SIG-M5 (cell line): ENCODE measurements around the gene SMC1B.
"Not testable (repeated sequence)": the region's sequence is repeated elsewhere in the genome, so short reads cannot be mapped to it uniquely, and the experiment has no call there.

Source experiments
- DNase-seq: peaks from one replicate; lab custom pipeline; 2025; lab: John Stamatoyannopoulos, UW

Gene SMC1B

DNA sequence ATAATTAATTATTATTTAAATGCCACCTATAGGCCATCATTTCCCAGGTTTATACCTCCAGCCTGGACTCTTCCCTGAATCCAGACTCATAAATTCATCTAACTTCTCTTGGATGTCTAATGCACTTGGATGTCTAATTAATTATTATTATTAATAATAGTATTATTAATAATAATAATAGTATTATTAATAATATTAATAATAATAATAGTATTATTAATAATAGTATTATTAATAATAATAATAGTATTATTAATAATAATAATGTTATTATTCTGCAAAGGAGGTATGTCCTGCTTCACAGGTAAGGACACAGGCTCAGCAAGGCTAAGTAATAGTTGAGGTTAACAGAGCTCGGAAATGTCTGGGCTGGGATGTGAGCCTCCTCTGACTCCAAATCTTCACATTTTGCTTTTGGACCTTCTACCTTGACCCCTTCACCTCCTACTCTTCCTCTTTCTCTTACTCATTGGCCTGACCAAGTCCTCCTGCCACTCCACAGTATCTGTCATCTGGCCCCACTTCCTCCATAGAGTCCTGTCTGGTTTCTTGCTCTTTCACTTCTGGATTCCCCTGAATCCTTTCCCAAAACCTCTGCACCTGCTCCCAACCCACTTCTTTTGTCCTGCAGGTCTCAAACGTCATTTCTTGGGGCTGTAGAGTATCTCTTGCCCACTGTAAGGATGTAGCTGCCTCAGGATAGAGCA lies 8.1 kb upstream of the SMC1B start:
- DNase-seq, result no peak

DNA sequence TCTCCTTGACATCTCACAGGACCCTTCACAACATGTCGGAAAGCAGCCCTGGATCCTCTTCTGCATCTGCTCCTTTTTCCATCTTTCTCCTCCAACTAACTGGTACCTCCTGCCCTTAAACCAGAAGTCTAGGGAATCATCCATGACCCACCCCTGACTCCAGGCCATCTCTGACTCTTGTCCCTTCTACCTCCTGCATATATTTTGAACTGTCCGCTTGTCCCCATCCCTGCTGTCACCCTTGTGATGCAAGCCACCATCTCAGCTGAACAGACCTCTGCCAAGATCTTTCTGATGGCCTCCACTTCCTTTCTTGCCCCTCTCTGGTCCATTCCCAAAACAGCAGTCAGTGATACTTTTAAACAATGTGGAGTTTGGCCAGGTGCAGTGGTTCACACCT lies 7.1 kb upstream of the SMC1B start:
- no peak for DNase-seq

DNA sequence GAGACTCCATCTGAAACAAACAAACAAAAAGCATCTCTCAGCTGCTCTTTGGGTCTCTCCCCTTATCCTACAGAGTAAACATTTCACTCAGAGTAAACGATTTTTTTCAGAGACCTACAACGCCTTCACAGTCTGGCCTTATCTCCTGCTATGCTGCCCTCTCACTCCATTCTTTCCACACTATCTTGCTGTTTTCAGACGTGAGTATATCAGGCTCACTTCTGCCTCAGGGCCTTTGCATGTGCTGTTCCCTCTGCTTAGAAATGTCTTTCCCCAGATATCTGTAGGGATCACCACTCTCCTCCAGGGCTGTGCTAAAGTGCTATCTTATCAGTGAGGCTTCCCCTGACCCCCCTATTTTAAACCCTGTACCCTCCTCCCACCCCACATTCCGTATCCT lies 6.6 kb upstream of the SMC1B start:
- no peak for DNase-seq

DNA sequence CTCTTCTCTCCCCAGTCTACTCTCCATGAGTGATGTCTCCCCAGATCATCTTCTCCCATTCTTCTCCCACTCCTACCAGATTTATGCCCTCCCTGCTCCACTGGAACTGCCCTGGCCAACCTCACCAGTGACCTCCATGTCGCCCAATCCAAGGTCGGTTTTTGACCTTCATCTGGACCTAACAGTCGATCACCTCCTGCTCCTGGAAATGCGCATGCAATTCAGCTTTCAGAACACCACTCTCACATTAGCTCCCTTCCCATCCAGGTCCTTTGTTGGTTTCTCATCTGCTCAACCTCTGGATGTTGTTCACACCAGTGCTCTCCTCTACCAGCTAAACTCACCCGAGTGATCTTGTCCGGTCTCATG lies 5.4 kb upstream of the SMC1B start:
- DNase-seq, result no peak

DNA sequence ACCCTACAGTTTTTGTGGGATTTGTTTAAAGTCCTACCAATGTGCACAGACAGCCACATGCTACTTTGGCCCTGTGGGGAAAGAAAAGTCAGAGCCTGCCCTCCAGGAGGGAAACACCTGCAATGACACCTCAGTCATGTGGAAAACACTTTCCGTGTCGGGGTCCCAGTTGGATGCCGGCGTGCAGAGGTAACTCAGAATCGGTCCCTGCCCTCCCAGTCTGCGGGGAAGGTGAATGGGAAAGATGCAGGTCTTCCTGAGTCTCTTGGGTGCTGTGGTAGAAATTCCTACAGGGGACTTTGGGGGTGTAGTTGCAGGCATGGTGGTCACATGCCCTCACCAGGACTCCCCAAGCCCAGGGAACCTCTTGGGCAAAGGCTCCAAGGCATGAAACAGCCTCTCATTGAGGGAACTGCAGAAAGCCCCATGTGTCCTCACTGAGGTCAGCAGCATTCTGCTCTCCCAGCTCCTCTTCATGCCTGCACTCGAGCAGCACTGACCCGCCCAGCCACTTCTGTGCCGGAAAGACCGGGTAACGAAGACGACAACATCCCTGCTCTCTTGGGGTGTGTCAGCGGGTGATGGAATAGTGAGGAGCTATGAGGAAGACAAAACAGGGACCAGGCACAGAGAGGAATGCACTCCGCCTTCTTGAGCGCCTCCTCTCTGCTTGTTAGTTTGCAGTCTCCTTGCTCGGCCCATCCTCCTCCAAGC lies 4.8 kb upstream of the SMC1B start:
- DNase-seq, result no peak

DNA sequence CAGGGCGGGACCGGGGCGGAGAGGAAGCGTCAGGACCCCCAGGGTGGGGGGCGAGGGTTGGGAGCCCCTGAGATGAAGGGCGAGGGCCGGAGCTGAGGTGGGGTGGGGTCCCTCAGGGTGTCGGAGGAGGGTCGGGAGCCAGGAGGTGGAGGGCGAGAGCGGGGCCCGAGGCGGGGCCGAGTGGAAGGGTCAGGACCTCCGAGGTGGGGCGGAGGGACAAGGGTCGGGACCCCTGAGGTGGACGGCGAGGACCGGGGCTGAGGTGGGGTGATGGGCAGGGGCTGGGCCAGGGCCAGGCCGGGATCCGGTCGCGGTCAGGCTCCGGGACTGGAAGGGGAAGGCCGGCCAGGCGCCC lies 409 bp downstream of the SMC1B start:
- no peak for DNase-seq

DNA sequence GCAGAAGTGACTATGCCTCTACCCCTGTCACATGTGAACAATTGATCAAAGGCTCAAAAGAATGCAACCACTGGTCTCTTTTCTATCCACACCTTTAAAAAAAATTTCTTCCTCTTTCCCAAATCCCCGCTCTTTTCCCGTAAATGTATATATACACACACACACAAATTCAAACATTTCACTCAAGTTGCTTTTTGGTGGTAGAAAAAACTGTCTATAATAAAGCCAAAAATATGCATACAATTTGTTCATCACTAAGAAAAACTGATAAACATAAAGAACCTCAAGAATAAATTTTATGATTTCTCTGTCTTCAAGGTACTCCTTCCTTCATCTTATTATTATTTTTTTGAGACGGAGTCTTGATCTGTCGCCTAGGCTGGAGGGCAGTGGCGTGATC lies 5.6 kb downstream of the SMC1B start:
- no peak for DNase-seq

DNA sequence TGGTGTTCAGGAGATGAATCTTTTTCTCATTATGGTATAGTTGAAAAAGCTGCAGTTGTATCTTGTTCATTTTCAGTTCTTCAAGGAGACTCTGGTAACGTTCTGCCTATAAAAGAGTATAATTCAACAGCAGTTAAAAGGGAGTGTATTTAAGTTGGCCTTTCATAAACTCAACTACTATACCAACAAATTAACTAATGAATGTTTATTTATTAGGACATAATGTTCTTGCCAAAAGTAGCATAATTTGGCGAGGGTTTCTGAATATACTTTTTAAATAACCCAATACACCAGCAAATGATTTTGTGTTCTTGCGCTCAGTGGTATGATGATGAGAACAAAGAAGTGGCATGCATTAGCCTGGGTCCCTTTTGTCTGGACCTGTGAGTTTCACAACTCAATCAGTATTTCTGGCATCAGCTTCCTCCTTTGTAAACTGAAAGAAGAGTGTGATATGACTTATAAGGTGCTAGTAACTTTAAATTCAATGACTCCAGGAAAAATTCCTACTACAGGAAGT lies 10.9 kb downstream of the SMC1B start:
- no peak for DNase-seq

DNA sequence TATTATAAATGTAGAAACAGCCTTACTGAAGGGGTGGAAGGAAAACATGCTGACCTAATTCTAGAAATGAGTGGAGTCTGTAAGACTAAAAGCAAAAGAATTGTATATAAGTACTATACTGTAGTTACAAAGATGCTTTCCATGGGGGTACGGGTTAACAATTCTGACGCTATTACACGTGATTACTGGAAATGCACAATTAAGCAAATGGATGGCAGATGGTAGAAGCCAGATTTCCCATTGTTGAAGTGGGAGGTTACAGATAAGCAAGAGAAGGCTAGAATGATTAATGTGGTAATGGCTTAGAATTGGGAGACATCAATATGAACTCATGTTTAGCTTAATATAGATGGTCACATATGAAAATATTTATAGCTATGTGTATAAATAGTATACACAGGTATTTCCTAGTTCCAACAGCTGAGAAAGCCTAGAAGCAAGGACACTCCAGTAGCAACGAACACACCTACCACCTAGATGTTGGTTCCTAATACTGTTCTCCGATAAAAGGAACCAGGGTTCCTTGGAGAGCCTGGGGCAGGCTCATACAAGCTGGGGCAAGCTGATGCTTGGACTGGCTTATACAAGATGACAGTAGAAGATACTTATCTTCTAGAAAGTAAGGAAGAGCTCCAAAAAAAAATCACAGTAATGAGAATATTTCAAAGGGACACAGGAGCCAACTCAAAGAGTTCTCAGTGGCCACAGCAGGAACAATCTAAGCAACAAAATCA lies 13.5 kb downstream of the SMC1B start:
- DNase-seq, result no peak

DNA sequence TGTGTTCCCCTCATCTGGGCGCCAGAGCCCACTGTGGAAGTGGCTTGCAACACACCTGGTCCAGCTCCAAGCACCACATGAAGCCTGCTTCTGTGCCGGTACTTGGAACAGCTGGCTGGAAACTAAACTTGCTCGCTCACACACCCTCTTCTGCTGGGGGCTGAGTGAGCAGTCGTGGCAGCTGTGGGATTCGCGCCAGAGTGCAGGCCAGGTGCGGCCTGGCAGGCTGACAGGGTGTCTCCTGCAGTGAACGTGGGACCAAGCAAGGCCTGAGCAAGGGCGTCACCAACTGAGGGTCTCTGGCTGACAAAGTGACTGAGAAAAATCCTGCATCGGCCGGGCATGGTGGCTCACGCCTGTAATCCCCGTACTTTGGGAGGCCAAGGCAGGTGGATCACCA lies 15.2 kb downstream of the SMC1B start:
- DNase-seq, result no peak

DNA sequence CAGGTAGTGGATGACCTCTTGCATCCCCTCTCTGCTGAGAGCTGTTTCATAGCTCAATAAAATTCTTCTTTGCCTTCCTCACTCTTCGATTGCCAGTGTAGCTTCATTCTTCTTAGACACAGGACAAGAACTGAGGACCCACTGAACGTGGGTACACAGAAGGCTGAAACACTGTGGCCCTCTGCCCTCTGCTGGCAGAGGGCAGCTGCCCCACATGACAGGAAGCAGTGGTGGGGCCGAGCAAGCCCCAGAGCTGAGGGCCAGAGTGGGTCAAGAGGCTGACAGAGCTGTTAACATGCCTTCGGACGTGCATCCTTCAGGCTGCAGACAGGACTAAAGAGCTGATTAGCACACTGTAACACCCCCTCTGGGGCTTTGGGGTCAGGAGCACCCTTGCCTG lies 15.6 kb downstream of the SMC1B start:
- no peak for DNase-seq

DNA sequence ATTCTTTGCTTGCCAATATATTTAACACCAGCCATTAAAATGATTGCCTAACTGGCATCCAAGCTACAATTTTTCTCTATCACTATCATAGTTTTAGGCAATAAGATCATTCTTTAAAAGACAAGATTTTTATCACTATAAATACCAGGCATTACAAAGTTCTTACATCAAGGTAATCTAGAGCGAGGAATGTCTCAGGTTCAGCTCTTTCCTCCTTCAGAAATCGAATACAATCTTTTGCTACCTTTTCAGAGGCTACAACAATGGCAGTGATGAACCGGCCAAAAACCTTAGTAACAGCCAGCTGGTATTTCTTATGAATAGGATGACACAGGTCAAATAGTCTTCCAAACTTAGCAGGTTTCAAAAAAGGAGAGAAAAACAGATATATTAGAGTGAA lies 23.9 kb downstream of the SMC1B start:
- no peak for DNase-seq

DNA sequence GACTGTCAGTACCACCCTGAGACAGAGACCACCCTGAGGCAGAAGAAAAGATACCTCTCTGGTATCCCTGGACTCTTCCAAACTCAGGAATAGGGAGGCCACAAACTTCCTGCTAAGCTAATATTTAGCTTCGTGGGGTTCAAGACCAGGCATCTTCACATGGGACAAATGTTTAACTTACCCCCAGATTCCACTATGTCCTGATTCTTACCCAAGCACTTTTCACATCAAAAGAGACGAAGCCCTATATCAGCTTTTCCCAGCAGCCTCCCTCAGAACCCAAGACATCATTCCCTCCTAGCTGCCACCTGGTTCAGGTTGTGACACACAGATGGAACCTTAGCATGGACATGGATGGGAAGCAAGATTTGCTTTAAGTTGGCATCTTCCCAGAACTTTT lies 32.1 kb downstream of the SMC1B start:
- no peak for DNase-seq

DNA sequence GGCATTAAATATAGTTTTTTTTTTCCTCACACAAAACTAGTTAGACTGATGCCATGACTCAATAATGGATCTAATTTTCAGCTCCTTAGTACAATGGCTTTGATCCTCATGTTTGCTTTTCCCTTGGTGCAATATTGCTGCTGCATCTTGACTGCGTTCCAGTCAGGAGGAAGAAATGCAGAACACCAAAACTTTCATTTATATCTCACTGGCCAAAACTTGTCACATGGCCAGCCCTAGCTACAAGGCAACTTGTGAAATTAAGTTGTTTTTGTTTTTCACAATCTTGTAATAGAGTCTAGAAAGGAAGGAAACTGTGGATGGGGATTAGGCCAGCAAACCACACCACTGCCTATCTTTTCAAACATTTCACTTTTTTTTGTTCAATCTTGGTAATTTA lies 36.7 kb downstream of the SMC1B start:
- DNase-seq, result no peak

DNA sequence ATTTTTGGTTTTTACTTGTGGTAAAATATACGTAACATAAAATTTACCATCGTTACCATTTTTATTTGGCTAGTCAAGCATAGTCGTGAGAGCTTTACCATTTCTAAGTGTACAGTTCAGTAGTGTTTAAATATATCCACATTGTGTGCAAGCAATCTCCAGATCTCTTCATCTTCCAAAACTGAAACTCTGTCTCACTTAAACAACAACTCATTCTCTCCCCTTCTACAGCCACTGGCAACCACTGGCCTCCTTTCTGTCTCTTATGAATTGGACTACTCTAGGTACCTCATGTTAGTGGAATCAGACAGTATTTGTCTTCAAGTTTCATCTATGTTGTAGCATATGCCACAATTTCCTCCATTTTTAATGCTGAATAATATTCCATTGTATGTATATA lies 37.4 kb downstream of the SMC1B start:
- no peak for DNase-seq

DNA sequence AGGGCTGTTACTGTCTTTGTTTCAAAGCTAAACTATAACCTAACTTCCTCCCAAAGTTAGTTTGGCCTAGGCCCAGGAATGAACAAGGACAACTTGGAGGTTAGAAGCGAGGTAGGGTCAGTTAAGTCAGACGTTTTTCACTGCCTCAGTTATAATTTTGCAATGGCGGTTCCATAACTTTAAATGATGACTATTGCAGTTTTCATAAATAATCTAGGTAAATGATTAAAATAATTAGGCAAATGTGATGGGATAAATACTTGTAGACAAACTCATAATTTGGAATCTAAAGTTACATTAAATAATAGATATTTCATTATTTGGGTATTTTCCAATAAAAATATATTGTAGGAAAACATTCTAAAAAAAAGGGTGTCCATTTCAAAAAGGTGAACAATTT lies 39.8 kb downstream of the SMC1B start:
- DNase-seq, result not testable (repeated sequence)

DNA sequence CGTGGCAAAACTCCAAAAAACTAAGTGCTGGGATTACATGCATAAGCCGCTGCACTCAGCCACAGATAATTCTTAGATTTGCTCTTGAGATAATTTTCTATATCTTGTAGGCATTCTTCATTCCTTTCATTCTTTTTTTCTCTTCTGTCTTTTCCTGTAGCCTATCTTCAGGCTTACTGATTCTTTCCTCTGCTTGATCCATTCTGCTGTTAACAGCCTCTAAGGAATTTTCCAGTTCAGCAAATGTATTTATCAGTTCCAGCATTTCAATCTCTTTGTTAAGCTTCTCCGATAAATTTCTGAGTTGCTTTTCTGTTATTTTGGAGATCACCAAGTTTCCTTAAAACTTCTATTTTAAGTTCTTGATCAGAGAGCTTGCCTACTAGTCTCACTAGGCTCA lies 46.7 kb downstream of the SMC1B start:
- no peak for DNase-seq

DNA sequence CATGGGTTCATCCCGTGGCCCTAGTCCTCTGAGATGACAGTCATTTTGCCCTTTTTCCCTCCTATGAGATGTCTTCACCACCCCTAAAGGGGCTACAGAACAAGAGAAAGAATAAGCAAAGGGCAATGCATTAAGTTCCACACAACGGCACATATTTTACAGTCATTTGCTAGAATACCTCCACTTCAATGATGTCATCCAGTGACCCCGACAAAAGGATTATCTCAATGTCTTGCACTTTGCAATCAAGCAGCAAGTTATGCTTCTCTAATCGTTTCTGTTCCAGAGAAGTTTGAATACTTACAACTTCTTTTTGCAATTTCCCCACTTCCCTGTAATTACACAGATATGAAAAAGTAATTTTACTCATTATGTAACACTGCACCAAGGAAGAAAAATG lies 53.8 kb downstream of the SMC1B start:
- no peak for DNase-seq

DNA sequence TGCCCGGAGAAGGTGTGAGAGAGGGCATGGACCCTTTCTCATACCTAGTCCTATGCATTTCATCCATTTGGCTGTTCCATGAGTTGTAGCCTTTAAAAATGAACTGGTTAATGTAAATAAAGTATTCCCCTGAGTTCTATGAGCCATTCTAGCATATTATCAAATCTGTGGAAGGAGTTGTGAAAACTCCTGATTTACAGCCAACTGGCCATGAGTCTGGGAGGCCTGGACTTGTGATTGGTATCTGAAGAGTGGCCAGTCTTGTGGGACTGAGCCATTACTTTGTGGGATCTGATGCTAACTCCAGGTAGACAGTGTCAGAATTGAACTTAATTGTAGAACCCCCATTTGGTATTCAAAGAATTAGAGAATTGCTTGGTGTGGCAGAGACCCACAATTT lies 55.3 kb downstream of the SMC1B start:
- DNase-seq, result no peak

DNA sequence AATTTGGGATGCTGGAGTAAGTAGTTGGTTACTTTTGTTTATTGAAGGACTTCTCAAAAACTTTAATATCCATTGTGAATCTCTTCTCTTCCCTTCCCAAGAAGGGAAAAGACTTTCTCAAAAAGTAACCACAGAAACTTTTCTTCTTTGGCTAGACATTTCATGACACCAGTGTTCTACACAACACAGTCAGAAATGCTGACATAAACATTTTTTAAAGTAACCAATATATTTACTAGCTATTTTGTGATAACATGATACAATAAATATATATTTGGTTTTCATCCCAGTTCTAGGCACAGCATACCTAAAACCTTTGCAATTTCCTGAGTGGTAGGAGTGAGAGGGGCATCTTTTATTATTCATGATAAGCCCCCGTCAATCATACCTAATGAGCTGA lies 55.9 kb downstream of the SMC1B start:
- DNase-seq, result no peak

DNA sequence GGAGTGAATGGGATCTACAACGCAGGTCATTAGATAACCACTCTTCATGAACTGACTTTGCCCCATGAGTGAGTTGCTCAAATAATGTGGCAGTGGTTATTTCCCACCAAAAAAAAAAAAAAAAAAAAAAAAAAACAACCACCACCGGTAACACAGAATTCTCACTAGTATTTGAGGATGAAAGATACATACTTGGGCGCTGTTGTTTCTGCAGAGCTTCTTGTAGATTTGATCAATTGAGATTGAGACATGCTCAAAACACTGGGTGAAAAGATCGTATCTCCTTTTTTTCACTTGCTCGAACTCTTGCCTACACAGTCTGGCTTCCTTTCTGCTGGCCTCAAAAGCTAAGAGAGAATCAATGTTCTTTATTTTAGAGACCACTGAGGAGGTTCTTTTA lies 59.6 kb downstream of the SMC1B start:
- DNase-seq, result no peak

DNA sequence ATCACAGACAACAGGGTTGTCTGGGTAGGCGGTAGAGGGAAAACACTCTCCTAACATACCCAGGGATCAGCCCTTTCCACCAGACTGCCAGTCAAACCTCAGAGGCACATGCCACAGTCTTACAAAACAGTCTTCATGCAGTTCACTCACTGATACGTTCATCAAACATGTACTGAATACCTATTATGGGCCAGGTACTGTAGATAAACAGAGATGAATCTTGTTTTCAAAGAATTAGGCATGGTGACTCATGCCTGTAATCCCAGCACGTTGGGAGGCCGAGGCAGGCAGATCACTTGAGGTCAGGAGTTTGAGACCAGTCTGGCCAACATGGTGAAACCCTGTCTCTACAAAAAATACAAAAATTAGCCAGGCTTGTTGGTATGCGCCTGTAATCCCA lies 60.6 kb downstream of the SMC1B start:
- DNase-seq, result not testable (repeated sequence)

DNA sequence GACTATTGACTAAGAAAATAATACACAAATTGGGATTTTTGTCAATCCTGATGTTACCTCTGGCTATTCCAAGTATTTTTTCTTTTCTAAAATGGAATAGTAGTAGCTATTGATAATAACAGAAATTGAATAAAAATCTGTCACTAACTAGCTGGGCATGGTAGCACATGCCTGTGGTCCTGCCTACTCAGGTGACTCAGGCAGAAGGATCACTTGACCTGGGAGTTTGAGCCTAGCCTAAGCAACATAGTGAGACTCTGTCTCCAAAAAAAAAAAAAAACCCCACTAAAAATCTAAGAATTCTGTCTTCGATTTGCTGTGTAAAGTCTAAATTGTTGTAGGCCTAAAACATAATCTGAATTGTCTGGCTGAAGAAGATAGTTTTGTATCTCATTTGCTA lies 61.4 kb downstream of the SMC1B start:
- DNase-seq, result no peak
